Endodermal cell (in vitro differentiated cells): ENCODE results near the gene ZNF286A. TPM values are rescaled to one million over a fixed set of nuclear protein-coding genes. Genes with fewer than 3 reads are reported as not detected.

Source experiments
- DNase-seq: peaks from one replicate; pipeline ENCODE4 v3.0.0-alpha.2; 2017
- H3K27ac ChIP-seq: 2 replicates; pipeline ENCODE4 v1.5.1; 2013; ENCODE audit warnings: mild to moderate bottlenecking, low read depth, low read length, moderate library complexity
- H3K27me3 ChIP-seq: 2 replicates; pipeline ENCODE4 v1.6.1; 2013; ENCODE audit warnings: mild to moderate bottlenecking, low read length, moderate library complexity; ENCODE audit not compliant: insufficient read depth, control insufficient read depth, poor library complexity, severe bottlenecking
- H3K36me3 ChIP-seq: 2 replicates; pipeline ENCODE4 v1.7.0; 2013; ENCODE audit warnings: mild to moderate bottlenecking, low read length, moderate library complexity; ENCODE audit not compliant: control insufficient read depth, insufficient read depth
- H3K4me1 ChIP-seq: one replicate; pipeline ENCODE4 v1.7.0; 2013; ENCODE audit warnings: low read length; ENCODE audit not compliant: control insufficient read depth, insufficient read depth
- H3K4me3 ChIP-seq: 2 replicates; pipeline ENCODE4 v1.5.1; 2013; ENCODE audit warnings: mild to moderate bottlenecking, low read length, moderate library complexity
- H3K9ac ChIP-seq: 2 replicates; pipeline ENCODE4 v1.6.1; 2013; ENCODE audit warnings: mild to moderate bottlenecking, low read length, moderate library complexity; ENCODE audit not compliant: poor library complexity, severe bottlenecking; ENCODE audit errors: extremely low read depth
- H3K9me3 ChIP-seq: 2 replicates; pipeline ENCODE4 v1.6.1; 2013; ENCODE audit warnings: mild to moderate bottlenecking, low read length, moderate library complexity; ENCODE audit not compliant: control insufficient read depth
- H3K27ac Mint-ChIP-seq: 2 replicates; pipeline ENCODE4 v1.8.0; 2020; ENCODE audit warnings: mixed read lengths
- H3K27me3 Mint-ChIP-seq: 2 replicates; pipeline ENCODE4 v1.8.0; 2021; ENCODE audit warnings: mild to moderate bottlenecking, mixed read lengths; ENCODE audit not compliant: insufficient read depth
- H3K36me3 Mint-ChIP-seq: 2 replicates; pipeline ENCODE4 v1.8.0; 2020; ENCODE audit warnings: low read depth, mixed read lengths
- H3K4me1 Mint-ChIP-seq: 2 replicates; pipeline ENCODE4 v1.8.0; 2020; ENCODE audit warnings: mixed read lengths
- H3K4me3 Mint-ChIP-seq: 2 replicates; pipeline ENCODE4 v1.8.0; 2020; ENCODE audit warnings: mild to moderate bottlenecking, moderate library complexity, mixed read lengths
- H3K9me3 Mint-ChIP-seq: 2 replicates; pipeline ENCODE4 v1.8.0; 2020; ENCODE audit warnings: mild to moderate bottlenecking, mixed read lengths
- CTCF ChIP-seq: fragments of 200-600 bp; sonication (generic); conservative IDR thresholded peaks from 2 replicates; pipeline ENCODE4 v1.5.0; 2021; ENCODE audit warnings: antibody characterized with exemption, mild to moderate bottlenecking
- WGBS, 2 experiments: methylation state at CpG; one replicate each; pipeline versions ENCODE4 v1.1.5 to v1.1.7; 2013; ENCODE audit warnings: missing lambda C conversion rate in 2 of 2, mixed read lengths in 1 of 2; ENCODE audit not compliant: insufficient coverage in 1 of 2, insufficient read length in 1 of 2; 5-methylcytosine and 5-hydroxymethylcytosine counted together
- total RNA-seq, 2 donors: library from RNA; stranded (reverse); fragmentation: NEBNext Ultra II Directional in 1 of 2; extraction: Animal tissue kit (Norgen Biotek cat#: 25700) in 1 of 2; gene quantifications; 2 replicates in 1 of 2; 3 replicates in 1 of 2; pipeline ENCODE4 v1.2.1, GENCODE V29; 2021

The ZNF286A gene
- total RNA-seq, 2 donors from 2014 or later: 75.1 to 81.2 TPM

- H3K36me3 Mint-ChIP-seq: peaks cover 30% of the 10 kb centered on the region
- no peak overlapping the region for H3K27ac ChIP-seq
- peaks cover 10% of the 10 kb centered on the region for H3K4me1 ChIP-seq
- no peak overlapping the region for H3K9ac ChIP-seq
- H3K4me1 Mint-ChIP-seq: peaks cover 37% of the 10 kb centered on the region
- no peak overlapping the region for H3K27ac Mint-ChIP-seq
- no peaks in the 10 kb centered on the region for H3K27me3 Mint-ChIP-seq
- peaks cover 7% of the 10 kb centered on the region for H3K36me3 ChIP-seq
- 95 to 96% methylated on average over 6 of the region's 6 CpGs for WGBS, 2 experiments
- no peak overlapping the region for H3K4me3 Mint-ChIP-seq
- H3K9me3 Mint-ChIP-seq: no peaks in the 10 kb centered on the region
- DNase-seq: no peak
- no peak for TF ChIP-seq CTCF
- H3K27me3 ChIP-seq: no peaks in the 10 kb centered on the region
- H3K9me3 ChIP-seq: no peaks in the 10 kb centered on the region
- H3K4me3 ChIP-seq: no peak overlapping the region
Measured at GRCh38 chr17:15659236-15659635, 40.3 kb upstream of the ZNF286A start.

- WGBS, 2 experiments: 83 to 95% methylated on average over 2 to 4 of the region's 4 CpGs
- Mint-ChIP-seq H3K36me3 (peaks cover 34% of the 10 kb centered on the region), H3K27me3 (no peaks in the 10 kb centered on the region), H3K4me1 (peaks cover 33% of the 10 kb centered on the region), H3K4me3 (no peak overlapping the region), H3K9me3 (no peaks in the 10 kb centered on the region), H3K27ac (peak overlapping the region; percentile 46)
- Histone ChIP-seq H3K4me1 (peaks cover 9% of the 10 kb centered on the region), H3K4me3 (no peak overlapping the region), H3K36me3 (peaks cover 7% of the 10 kb centered on the region), H3K27me3 (no peaks in the 10 kb centered on the region), H3K27ac (no peak overlapping the region), H3K9me3 (no peaks in the 10 kb centered on the region), H3K9ac (peak overlapping the region; percentile 0)
- DNase-seq: peak; percentile 72
- TF ChIP-seq CTCF: no peak
Measured at GRCh38 chr17:15659663-15660062, 39.9 kb upstream of the ZNF286A start.

- peaks cover 34% of the 10 kb centered on the region for H3K36me3 Mint-ChIP-seq
- H3K9me3 Mint-ChIP-seq: no peaks in the 10 kb centered on the region
- Histone ChIP-seq H3K27ac (no peak overlapping the region), H3K27me3 (no peaks in the 10 kb centered on the region), H3K9me3 (no peaks in the 10 kb centered on the region), H3K4me1 (peaks cover 5% of the 10 kb centered on the region), H3K9ac (peak overlapping the region; percentile 0), H3K36me3 (peaks cover 7% of the 10 kb centered on the region), H3K4me3 (no peak overlapping the region)
- no peaks in the 10 kb centered on the region for H3K27me3 Mint-ChIP-seq
- peak; percentile 30 for DNase-seq
- peaks cover 29% of the 10 kb centered on the region for H3K4me1 Mint-ChIP-seq
- H3K4me3 Mint-ChIP-seq: no peak overlapping the region
- H3K27ac Mint-ChIP-seq: peak overlapping the region; percentile 46
- TF ChIP-seq CTCF: no peak
- 92 to 93% methylated on average over 3 of the region's 3 CpGs for WGBS, 2 experiments
Measured at GRCh38 chr17:15660077-15660476, 39.5 kb upstream of the ZNF286A start.
